Neural cell (in vitro differentiated cells): ENCODE results near the gene FKBP10. TPM values are rescaled to one million over a fixed set of nuclear protein-coding genes. Genes with fewer than 3 reads are reported as not detected.

Experiments
- H2AFZ ChIP-seq: fragments of 200-600, 300-800 bp; sonication (generic), shearing (Covaris generic); 2 replicates; pipeline ENCODE4 v1.6.0; 2014; ENCODE audit warnings: low read depth, mild to moderate bottlenecking, antibody characterized with exemption, low read length, moderate library complexity
- H3F3A ChIP-seq: fragments of 200-600 bp; shearing (Covaris generic); 2 replicates; pipeline ENCODE4 v1.6.1; 2016; ENCODE audit warnings: mild to moderate bottlenecking, moderate library complexity, mixed read lengths, antibody characterized with exemption, low read length; ENCODE audit not compliant: insufficient read depth, poor library complexity, severe bottlenecking
- H3K27ac ChIP-seq: fragments of 200-600, 300-800 bp; sonication (generic), shearing (Covaris generic); 2 replicates; pipeline ENCODE4 v1.5.1; 2014; ENCODE audit warnings: mild to moderate bottlenecking, low read length, moderate library complexity
- H3K27me3 ChIP-seq: fragments of 300-800, 200-600 bp; sonication (generic), shearing (Covaris generic); 2 replicates; pipeline ENCODE4 v1.6.0; 2014; ENCODE audit warnings: mild to moderate bottlenecking, low read depth, low read length, moderate library complexity; ENCODE audit not compliant: insufficient read depth
- H3K36me3 ChIP-seq: fragments of 300-800, 200-600 bp; sonication (generic), shearing (Covaris generic); 2 replicates; pipeline ENCODE4 v1.5.1; 2014; ENCODE audit warnings: mild to moderate bottlenecking, antibody characterized with exemption, low read length, moderate library complexity; ENCODE audit not compliant: insufficient read depth
- H3K4me2 ChIP-seq: fragments of 300-800, 200-600 bp; sonication (generic), shearing (Covaris generic); 2 replicates; pipeline ENCODE4 v1.6.0; 2014; ENCODE audit warnings: mild to moderate bottlenecking, low read length
- H3K4me3 ChIP-seq: fragments of 300-800, 200-600 bp; sonication (generic), shearing (Covaris generic); 2 replicates; pipeline ENCODE4 v1.5.1; 2014; ENCODE audit warnings: mild to moderate bottlenecking, low read length, moderate library complexity
- H3K79me2 ChIP-seq: fragments of 200-600 bp; shearing (Covaris generic); replicated peaks from 2 replicates; pipeline ENCODE4 v1.6.0; 2014; ENCODE audit warnings: mild to moderate bottlenecking, low read length, moderate library complexity; ENCODE audit not compliant: insufficient read depth
- H3K9ac ChIP-seq: fragments of 300-800, 200-600 bp; sonication (generic), shearing (Covaris generic); 2 replicates; pipeline ENCODE4 v1.6.1; 2016; ENCODE audit warnings: mild to moderate bottlenecking, low read length, mixed read lengths
- H3K9me2 ChIP-seq: fragments of 200-600 bp; shearing (Covaris generic); 2 replicates; pipeline ENCODE4 v1.6.1; 2016; ENCODE audit warnings: mild to moderate bottlenecking, low read length, mixed read lengths; ENCODE audit not compliant: insufficient read depth
- H3K9me3 ChIP-seq: fragments of 200-600, 300-800 bp; sonication (generic), shearing (Covaris generic); 2 replicates; pipeline ENCODE4 v1.6.1; 2016; ENCODE audit warnings: mild to moderate bottlenecking, mixed run types, low read length, moderate library complexity, mixed read lengths
- H4K20me1 ChIP-seq: fragments of 200-600 bp; shearing (Covaris generic); 2 replicates; pipeline ENCODE4 v1.6.1; 2016; ENCODE audit warnings: mild to moderate bottlenecking, mixed run types; ENCODE audit not compliant: insufficient read depth
- EP300 ChIP-seq: fragments of 450-650 bp; conservative IDR thresholded peaks from 2 replicates; pipeline ENCODE4 v1.6.1; 2014; ENCODE audit warnings: antibody characterized with exemption, mild to moderate bottlenecking, moderate library complexity; ENCODE audit not compliant: poor library complexity, severe bottlenecking
- EZH2 ChIP-seq: fragments of 200-600, 300-800 bp; shearing (Covaris generic), sonication (generic); IDR thresholded peaks from 2 replicates; pipeline ENCODE4 v1.6.1; 2014; ENCODE audit warnings: antibody characterized with exemption, low read length, borderline replicate concordance, mild to moderate bottlenecking; ENCODE audit not compliant: insufficient read depth, poor library complexity, severe bottlenecking
- MXI1 ChIP-seq: fragments of 450-650 bp; conservative IDR thresholded peaks from 2 replicates; pipeline ENCODE4 v1.6.1; 2014; ENCODE audit warnings: antibody characterized with exemption, mild to moderate bottlenecking; ENCODE audit not compliant: poor library complexity, severe bottlenecking
- POLR2AphosphoS5 ChIP-seq: IDR thresholded peaks from 2 replicates; pipeline ENCODE4 v1.6.1; 2012
- RAD21 ChIP-seq: fragments of 450-650 bp; conservative IDR thresholded peaks from 2 replicates; pipeline ENCODE4 v1.6.1; 2014; ENCODE audit warnings: antibody characterized with exemption, mild to moderate bottlenecking, moderate library complexity
- SMC3 ChIP-seq: fragments of 450-650 bp; conservative IDR thresholded peaks from 2 replicates; pipeline ENCODE4 v1.6.1; 2014; ENCODE audit warnings: antibody characterized with exemption, mild to moderate bottlenecking, moderate library complexity; ENCODE audit not compliant: poor library complexity
- TAF1 ChIP-seq: IDR thresholded peaks from 2 replicates; pipeline ENCODE4 v1.6.1; 2012; ENCODE audit warnings: low read depth
- polyA minus RNA-seq: library from RNA; depleted of rRNA, polyadenylated mRNA; stranded (reverse); fragments of >200 nt; gene quantifications from 2 replicates; pipeline ENCODE4 v1.2.3, GENCODE V29; 2014
- polyA plus RNA-seq: library from polyadenylated mRNA; depleted of rRNA; stranded (reverse); fragments of >200 nt; gene quantifications from 2 replicates; pipeline ENCODE4 v1.2.3, GENCODE V29; 2014
- TF ChIP-seq, protein P1 (sequence below): IDR thresholded peaks from 2 replicates; pipeline ENCODE4 v1.6.1; 2012; ENCODE audit warnings: borderline replicate concordance
- TF ChIP-seq, protein P2 (sequence below): fragments of 450-650 bp; IDR thresholded peaks from 2 replicates; pipeline ENCODE4 v1.5.1; 2014; ENCODE audit warnings: antibody characterized with exemption, mild to moderate bottlenecking, moderate library complexity; ENCODE audit not compliant: poor library complexity, severe bottlenecking

FKBP10 gene, protein sequence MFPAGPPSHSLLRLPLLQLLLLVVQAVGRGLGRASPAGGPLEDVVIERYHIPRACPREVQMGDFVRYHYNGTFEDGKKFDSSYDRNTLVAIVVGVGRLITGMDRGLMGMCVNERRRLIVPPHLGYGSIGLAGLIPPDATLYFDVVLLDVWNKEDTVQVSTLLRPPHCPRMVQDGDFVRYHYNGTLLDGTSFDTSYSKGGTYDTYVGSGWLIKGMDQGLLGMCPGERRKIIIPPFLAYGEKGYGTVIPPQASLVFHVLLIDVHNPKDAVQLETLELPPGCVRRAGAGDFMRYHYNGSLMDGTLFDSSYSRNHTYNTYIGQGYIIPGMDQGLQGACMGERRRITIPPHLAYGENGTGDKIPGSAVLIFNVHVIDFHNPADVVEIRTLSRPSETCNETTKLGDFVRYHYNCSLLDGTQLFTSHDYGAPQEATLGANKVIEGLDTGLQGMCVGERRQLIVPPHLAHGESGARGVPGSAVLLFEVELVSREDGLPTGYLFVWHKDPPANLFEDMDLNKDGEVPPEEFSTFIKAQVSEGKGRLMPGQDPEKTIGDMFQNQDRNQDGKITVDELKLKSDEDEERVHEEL
- polyA plus RNA-seq (3.5 and 7.6 TPM in 2 replicates), polyA minus RNA-seq (2.9 and 3.1 TPM in 2 replicates)

DNA sequence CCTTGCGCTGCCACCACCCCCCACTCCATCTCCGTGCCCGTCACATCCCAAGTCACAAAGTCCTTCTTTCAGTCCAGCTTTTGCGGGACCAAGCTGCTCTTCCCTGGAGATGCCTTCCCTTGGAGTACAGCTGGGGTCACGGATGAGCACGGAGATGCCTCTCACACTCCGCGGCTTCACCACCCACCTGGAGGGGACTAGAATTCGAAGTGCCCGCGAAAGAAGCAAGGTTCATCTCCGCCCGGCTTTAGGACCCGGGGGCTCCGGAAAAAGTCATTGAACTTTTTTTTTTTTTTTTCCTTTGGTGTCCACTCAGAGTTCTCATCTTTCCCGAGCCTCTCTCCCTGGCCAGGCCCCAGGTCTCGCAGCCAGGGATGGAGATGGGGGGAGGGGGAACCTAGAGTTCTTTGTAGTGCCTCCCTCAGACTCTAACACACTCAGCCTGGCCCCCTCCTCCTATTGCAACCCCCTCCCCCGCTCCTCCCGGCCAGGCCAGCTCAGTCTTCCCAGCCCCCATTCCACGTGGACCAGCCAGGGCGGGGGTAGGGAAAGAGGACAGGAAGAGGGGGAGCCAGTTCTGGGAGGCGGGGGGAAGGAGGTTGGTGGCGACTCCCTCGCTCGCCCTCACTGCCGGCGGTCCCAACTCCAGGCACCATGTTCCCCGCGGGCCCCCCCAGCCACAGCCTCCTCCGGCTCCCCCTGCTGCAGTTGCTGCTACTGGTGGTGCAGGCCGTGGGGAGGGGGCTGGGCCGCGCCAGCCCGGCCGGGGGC is at the start of gene FKBP10:
Gene FKBP10 (plus strand): TSS at position 624 of the 771 bp plus-strand sequence. CDS start 31 bp downstream, at position 655.
- H3K27ac ChIP-seq, result peak within 1 kb of the TSS; percentile 66
- peak within 1 kb of the TSS; percentile 83 for H3K9ac ChIP-seq
- peak within 1 kb of the TSS; percentile 51 for H2AFZ ChIP-seq
- no peaks in the 10 kb centered on the region for H3K36me3 ChIP-seq
- H4K20me1 ChIP-seq, result no peaks in the 10 kb centered on the region
- H3K9me2 ChIP-seq, result no peaks in the 10 kb centered on the region
- H3K4me3 ChIP-seq, result peak within 1 kb of the TSS; percentile 81
- no peaks in the 10 kb centered on the region for H3K9me3 ChIP-seq
- peak within 1 kb of the TSS; percentile 46 for H3K4me2 ChIP-seq
- TF ChIP-seq EP300 (no peak), RAD21 (no peak), EZH2 (no peak), SMC3 (no peak), POLR2AphosphoS5 (no peak), TAF1 (no peak), MXI1 (peak; percentile 71)
- TF ChIP-seq, protein P1, sequence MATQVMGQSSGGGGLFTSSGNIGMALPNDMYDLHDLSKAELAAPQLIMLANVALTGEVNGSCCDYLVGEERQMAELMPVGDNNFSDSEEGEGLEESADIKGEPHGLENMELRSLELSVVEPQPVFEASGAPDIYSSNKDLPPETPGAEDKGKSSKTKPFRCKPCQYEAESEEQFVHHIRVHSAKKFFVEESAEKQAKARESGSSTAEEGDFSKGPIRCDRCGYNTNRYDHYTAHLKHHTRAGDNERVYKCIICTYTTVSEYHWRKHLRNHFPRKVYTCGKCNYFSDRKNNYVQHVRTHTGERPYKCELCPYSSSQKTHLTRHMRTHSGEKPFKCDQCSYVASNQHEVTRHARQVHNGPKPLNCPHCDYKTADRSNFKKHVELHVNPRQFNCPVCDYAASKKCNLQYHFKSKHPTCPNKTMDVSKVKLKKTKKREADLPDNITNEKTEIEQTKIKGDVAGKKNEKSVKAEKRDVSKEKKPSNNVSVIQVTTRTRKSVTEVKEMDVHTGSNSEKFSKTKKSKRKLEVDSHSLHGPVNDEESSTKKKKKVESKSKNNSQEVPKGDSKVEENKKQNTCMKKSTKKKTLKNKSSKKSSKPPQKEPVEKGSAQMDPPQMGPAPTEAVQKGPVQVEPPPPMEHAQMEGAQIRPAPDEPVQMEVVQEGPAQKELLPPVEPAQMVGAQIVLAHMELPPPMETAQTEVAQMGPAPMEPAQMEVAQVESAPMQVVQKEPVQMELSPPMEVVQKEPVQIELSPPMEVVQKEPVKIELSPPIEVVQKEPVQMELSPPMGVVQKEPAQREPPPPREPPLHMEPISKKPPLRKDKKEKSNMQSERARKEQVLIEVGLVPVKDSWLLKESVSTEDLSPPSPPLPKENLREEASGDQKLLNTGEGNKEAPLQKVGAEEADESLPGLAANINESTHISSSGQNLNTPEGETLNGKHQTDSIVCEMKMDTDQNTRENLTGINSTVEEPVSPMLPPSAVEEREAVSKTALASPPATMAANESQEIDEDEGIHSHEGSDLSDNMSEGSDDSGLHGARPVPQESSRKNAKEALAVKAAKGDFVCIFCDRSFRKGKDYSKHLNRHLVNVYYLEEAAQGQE, result peak; percentile 27
- TF ChIP-seq, protein P2, sequence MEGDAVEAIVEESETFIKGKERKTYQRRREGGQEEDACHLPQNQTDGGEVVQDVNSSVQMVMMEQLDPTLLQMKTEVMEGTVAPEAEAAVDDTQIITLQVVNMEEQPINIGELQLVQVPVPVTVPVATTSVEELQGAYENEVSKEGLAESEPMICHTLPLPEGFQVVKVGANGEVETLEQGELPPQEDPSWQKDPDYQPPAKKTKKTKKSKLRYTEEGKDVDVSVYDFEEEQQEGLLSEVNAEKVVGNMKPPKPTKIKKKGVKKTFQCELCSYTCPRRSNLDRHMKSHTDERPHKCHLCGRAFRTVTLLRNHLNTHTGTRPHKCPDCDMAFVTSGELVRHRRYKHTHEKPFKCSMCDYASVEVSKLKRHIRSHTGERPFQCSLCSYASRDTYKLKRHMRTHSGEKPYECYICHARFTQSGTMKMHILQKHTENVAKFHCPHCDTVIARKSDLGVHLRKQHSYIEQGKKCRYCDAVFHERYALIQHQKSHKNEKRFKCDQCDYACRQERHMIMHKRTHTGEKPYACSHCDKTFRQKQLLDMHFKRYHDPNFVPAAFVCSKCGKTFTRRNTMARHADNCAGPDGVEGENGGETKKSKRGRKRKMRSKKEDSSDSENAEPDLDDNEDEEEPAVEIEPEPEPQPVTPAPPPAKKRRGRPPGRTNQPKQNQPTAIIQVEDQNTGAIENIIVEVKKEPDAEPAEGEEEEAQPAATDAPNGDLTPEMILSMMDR, result no peak
- H3K27me3 ChIP-seq, result no peaks in the 10 kb centered on the region
- H3F3A ChIP-seq, result no peaks in the 10 kb centered on the region
- H3K79me2 ChIP-seq, result peaks cover 3% of the 10 kb centered on the region

DNA sequence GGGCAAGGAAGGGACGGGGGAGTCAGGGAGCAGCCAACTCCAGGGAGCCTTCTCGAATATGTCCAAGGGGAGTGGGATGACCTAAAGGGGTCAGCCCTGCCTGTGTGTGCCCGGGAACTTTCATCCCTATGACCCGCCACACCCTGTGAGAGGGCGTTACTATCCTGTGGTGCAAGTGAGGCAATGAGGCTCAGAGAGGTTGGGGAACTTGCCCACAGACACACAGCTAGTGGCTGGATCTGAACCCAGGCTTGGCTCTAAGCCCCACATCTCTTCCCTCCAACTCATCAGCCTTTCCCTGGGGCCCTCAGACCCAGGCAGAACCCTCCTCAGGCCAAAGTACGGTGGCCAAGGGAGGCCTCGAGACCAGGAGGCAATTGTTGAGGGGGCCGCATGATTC is 49.5 kb upstream of the FKBP10 start:
- Histone ChIP-seq H3K4me2 (no peak overlapping the region), H3K27me3 (no peaks in the 10 kb centered on the region), H2AFZ (no peak overlapping the region), H4K20me1 (no peaks in the 10 kb centered on the region), H3K4me3 (no peak overlapping the region), H3K79me2 (no peaks in the 10 kb centered on the region), H3K36me3 (peaks cover 6% of the 10 kb centered on the region), H3F3A (no peaks in the 10 kb centered on the region), H3K9me2 (no peaks in the 10 kb centered on the region), H3K27ac (no peak overlapping the region), H3K9me3 (no peaks in the 10 kb centered on the region), H3K9ac (no peak overlapping the region)
- no peak for TF ChIP-seq EP300
- TF ChIP-seq, protein P1, result no peak
- TF ChIP-seq, protein P2, result no peak
- no peak for TF ChIP-seq EZH2
- TF ChIP-seq POLR2AphosphoS5, result no peak
- TF ChIP-seq TAF1, result no peak
- no peak for TF ChIP-seq SMC3
- no peak for TF ChIP-seq RAD21
- no peak for TF ChIP-seq MXI1
